Cardiac muscle cell (in vitro differentiated cells and primary cell): ENCODE measurements around the gene HMGN1. TPM values are rescaled to one million over a fixed set of nuclear protein-coding genes. Genes with fewer than 3 reads are reported as not detected.
"Not testable (repeated sequence)": the region's sequence is repeated elsewhere in the genome, so short reads cannot be mapped to it uniquely, and the experiment has no call there.

Experiments used
- DNase-seq, 2 donors: peaks; one replicate each; pipeline versions ENCODE4 v3.0.0 to v3.0.0-alpha.2; 2010 to 2017; ENCODE audit warnings: low read depth in 1 of 2, low spot score in 1 of 2
- H3K27ac ChIP-seq: fragments of 200-600 bp; sonication (generic); 2 replicates; pipeline ENCODE4 v1.5.1; 2016
- H3K27me3 ChIP-seq: fragments of 200-600 bp; sonication (generic); 2 replicates; pipeline ENCODE4 v1.6.0; 2016; ENCODE audit warnings: control low read depth
- H3K36me3 ChIP-seq: fragments of 200-600 bp; sonication (generic); 2 replicates; pipeline ENCODE4 v1.5.1; 2016; ENCODE audit warnings: control low read depth
- H3K4me1 ChIP-seq: fragments of 200-600 bp; sonication (generic); 2 replicates; pipeline ENCODE4 v1.8.1; 2017; ENCODE audit warnings: low read depth, mild to moderate bottlenecking, mixed run types
- H3K4me3 ChIP-seq: fragments of 200-600 bp; sonication (generic); 2 replicates; pipeline ENCODE4 v1.5.1; 2016; ENCODE audit warnings: mild to moderate bottlenecking
- H3K9me3 ChIP-seq: fragments of 200-600 bp; sonication (generic); 2 replicates; pipeline ENCODE4 v1.5.1; 2017; ENCODE audit warnings: low read depth, mild to moderate bottlenecking, control low read depth
- polyA plus RNA-seq: library from polyadenylated mRNA; unstranded; fragments of >200 nt; fragmentation: Nextera tagmentation; extraction: Ambion mirVana; gene quantifications from 2 replicates; pipeline ENCODE4 v1.2.1, GENCODE V29; 2016
- total RNA-seq: library from RNA; depleted of rRNA; stranded (reverse); fragments of >200 nt; gene quantifications from 2 replicates; pipeline ENCODE4 v1.2.3, GENCODE V29; 2016
- TF ChIP-seq, protein P1 (sequence below): IDR thresholded peaks from 2 replicates; pipeline ENCODE4 v1.5.1; 2012; ENCODE audit warnings: low read depth, mild to moderate bottlenecking, low read length

The HMGN1 gene
- total and polyA plus RNA-seq, 2 experiments from 2014 or later = 375 to 559 TPM

DNA sequence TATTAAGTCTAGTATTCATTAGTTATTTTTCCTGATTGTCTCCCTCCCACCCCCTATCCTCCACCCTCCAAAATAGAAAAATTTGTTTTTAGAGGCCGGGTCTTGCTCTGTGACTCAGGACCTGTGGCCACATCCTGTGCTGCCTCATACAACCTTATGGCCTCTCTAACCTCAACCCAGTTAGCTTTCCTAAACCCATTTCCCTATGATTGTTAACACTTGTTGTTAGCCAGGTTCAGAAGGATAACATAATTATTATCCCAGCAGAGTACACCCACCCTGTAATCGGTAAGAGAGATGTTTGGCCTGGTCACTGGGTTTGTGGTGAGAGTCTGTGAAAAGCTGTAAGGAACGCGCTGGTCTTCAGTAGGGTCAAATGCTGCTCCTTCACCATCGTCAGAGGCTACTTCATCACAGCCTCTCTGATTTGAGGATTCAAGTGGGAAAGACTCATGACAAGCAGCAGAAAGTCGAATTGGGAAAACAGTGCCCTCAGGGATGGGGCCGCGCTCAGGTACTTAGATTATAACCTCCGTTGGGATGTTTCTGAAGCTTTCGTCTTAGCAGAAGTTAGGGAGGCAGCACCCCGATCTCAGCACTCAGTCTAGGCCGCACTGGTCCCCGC, 35.9 kb upstream of the HMGN1 start:
- no peak overlapping the region for H3K4me3 ChIP-seq
- H3K4me1 ChIP-seq = peaks cover 11% of the 10 kb centered on the region
- H3K9me3 ChIP-seq = no peaks in the 10 kb centered on the region
- no peaks in the 10 kb centered on the region for H3K27me3 ChIP-seq
- TF ChIP-seq, protein P1, sequence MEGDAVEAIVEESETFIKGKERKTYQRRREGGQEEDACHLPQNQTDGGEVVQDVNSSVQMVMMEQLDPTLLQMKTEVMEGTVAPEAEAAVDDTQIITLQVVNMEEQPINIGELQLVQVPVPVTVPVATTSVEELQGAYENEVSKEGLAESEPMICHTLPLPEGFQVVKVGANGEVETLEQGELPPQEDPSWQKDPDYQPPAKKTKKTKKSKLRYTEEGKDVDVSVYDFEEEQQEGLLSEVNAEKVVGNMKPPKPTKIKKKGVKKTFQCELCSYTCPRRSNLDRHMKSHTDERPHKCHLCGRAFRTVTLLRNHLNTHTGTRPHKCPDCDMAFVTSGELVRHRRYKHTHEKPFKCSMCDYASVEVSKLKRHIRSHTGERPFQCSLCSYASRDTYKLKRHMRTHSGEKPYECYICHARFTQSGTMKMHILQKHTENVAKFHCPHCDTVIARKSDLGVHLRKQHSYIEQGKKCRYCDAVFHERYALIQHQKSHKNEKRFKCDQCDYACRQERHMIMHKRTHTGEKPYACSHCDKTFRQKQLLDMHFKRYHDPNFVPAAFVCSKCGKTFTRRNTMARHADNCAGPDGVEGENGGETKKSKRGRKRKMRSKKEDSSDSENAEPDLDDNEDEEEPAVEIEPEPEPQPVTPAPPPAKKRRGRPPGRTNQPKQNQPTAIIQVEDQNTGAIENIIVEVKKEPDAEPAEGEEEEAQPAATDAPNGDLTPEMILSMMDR = no peak
- H3K27ac ChIP-seq = peak overlapping the region; percentile 47
- no peaks in the 10 kb centered on the region for H3K36me3 ChIP-seq
- DNase-seq = no peak

DNA sequence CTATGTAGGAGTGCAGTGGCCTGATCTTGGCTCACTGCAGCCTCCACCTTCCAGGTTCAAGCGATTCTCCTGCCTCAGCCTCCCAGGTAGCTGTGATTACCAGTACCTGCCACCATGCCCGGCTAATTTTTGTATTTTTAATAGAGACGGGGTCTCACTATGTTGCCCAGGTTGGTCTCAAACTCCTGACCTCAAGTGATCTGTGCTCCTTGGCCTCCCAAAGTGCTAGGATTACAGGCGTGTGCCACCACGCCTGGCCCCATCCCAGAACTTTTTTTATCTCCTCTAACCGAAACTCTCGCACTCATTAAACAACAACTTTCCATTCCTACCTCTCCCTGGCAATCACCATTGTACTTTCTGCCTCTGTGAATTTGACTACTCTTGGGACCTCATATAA, 33.2 kb upstream of the HMGN1 start:
- H3K36me3 ChIP-seq, DNase-seq, H3K4me3 ChIP-seq, H3K27me3 ChIP-seq, H3K27ac ChIP-seq, H3K4me1 ChIP-seq, H3K9me3 ChIP-seq: not testable (repeated sequence)

DNA sequence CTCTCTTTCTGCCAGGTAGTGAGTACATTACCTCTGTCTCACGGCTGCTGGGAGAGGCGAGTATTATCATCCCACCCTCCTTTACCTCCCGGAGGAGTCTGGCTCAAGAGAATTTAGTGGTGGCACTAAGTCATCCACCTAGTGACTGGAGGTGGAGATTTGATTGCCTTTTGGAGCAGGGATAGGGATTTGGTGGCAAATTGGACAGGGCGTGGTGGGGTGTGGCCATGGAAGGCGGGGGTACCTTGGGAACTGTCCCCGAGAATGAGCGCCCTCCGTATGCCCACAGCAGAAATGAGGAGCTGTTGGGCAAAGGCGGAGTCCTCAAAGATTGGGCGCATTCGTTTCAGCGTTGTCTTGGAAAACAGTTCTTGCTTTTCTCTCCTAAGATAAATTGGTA, 32.1 kb upstream of the HMGN1 start:
- Histone ChIP-seq H3K4me3 (peak overlapping the region; percentile 95), H3K27ac (peak overlapping the region; percentile 74), H3K9me3 (no peaks in the 10 kb centered on the region), H3K36me3 (no peaks in the 10 kb centered on the region), H3K4me1 (peaks cover 6% of the 10 kb centered on the region), H3K27me3 (no peaks in the 10 kb centered on the region)
- no peak for DNase-seq
- TF ChIP-seq, protein P1 = no peak

DNA sequence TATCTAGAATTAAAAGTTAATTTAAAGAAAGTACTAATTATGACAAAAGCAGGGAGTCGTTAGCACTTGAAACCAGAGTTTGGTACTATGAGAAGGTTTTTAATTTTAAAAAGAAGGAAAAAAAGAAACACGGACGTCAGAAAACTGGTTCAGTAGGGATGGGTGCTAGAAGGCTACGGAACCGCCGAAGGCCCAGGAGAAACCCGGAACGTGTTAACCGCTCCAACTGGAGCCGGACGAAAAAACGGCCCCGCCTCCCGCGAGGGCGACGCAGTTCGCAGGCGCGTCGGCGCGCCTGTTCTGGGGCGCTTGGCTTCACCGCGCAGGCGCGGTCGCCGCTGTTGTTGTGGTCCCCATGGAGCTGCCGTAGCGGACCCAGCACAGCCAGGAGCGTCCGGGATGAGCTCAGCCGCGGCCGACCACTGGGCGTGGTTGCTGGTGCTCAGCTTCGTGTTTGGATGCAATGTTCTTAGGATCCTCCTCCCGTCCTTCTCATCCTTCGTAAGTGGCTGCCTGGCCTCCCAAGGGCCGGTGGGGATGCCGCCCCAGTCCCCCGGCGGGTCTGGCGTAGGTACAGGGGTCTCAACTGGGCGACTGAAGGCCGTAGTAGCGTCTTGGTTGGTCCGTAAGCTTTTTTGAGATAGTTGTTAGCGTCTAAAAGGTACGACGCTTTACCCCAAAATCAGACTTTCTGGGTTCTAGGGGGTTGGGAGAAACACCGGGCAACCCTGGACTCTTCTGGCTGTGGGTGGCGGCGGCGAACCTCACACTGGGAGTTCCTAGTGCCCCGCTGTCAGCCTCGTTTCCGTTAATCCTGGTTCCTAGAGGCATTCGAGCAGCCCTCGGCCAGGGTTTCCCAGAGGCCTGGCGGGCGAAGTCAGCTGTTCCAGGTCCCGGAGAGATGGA, 31.4 kb upstream of the HMGN1 start:
- TF ChIP-seq, protein P1 = no peak
- Histone ChIP-seq H3K36me3 (no peaks in the 10 kb centered on the region), H3K27ac (peak overlapping the region; percentile 74), H3K4me1 (peaks cover 6% of the 10 kb centered on the region), H3K27me3 (no peaks in the 10 kb centered on the region), H3K9me3 (no peaks in the 10 kb centered on the region), H3K4me3 (peak overlapping the region; percentile 95)
- DNase-seq = peak; percentile 94 to 98

DNA sequence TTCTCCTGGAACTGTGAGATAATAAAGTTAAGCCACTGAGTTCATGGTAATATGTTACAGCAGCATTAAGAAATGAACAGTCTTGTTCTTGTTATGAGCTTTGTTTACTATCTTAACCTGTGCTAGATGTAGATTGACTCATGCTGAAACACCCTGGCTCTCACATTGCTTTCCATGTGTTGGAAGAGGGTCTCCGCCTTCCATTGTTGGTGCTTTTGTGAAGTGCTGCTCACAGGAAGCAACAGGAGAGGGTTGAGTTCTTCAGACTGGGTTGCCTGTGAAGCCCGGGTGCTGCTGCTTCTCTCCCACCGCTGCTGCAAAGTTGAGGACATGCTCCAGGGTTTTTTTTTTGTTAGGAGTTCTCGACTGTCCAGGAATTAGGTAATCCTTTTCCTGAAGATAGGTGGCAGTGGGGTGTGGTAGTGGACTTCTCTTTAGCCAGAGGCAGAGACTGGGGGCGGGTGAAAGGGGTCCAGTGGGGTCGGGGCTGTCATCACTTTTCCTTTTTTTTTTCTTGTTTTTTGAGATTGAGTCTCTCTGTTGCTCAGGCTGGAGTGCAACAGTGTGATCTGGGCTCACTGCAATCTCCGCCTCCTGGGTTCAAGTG, 28.7 kb upstream of the HMGN1 start:
- Histone ChIP-seq H3K9me3 (no peaks in the 10 kb centered on the region), H3K27me3 (no peaks in the 10 kb centered on the region), H3K4me1 (peaks cover 9% of the 10 kb centered on the region), H3K36me3 (no peaks in the 10 kb centered on the region), H3K4me3 (no peak overlapping the region), H3K27ac (no peak overlapping the region)
- TF ChIP-seq, protein P1 = no peak
- DNase-seq = peak in 1 of 2 donors; percentile 34
